ENCODE data around the gene SYNGAP1. TPM values are rescaled to one million over a fixed set of nuclear protein-coding genes. Genes with fewer than 3 reads are reported as not detected.

The SYNGAP1 gene
- total RNA-seq, 1 experiment from 2014 or later, result 29.0 TPM

GRCh38 chr6:33390767-33391277 lies 29.0 kb upstream of the SYNGAP1 start:
- in situ Hi-C loops (cut with HindIII; ENCODE audit: low pct_unique_long_range_greater_than_20kb, low sequenced_read_pairs), result no loop called here
- Histone ChIP-seq H3K4me3 (ENCODE audit: low read depth in 2 of 2, low read length in 2 of 2) (peak overlapping the region in 1 of 2 experiments; percentile 31; a peak in 3 of 4 replicates), H3K4me1 (ENCODE audit: control insufficient read depth, insufficient read depth, low read length) (peaks cover 24% of the 10 kb centered on the region), H3K27ac (ENCODE audit: low read length) (peak overlapping the region; percentile 98), H3K9me3 (ENCODE audit: control insufficient read depth, insufficient read depth, low read depth, low read length) (no peaks in the 10 kb centered on the region), H3K36me3 (ENCODE audit: control insufficient read depth, insufficient read depth, low read length) (no peaks in the 10 kb centered on the region), H3K27me3 (ENCODE audit: control insufficient read depth, insufficient read depth, low read length) (no peaks in the 10 kb centered on the region)
- intact Hi-C loops (cut with micrococcal nuclease; ENCODE audit: unreplicated experiment), result no loop called here
- CTCF ChIA-PET, result interaction anchor here (0.8 kb wide), 1 partner anchor 79 kb away, joined by 3 read pairs; no protein-coding TSS in a partner anchor
- no peak; the same call in 1 of the 2 replicates for TF ChIP-seq POLR2AphosphoS5 (IDR thresholded peaks at IDR 0.05; ENCODE audit: low read depth, low read length)
- TF ChIP-seq CTCF (IDR thresholded peaks at IDR 0.05), result 0 out of 2 replicates have a peak, but pooled peaks have one; percentile 59
- no peak for DNase-seq (ENCODE audit: low read depth, low spot score)
- POLR2A ChIA-PET, result interaction anchor here (0.5 kb wide), 1 partner anchor 89 kb away, joined by 9 read pairs; no protein-coding TSS in a partner anchor
- ATAC-seq, result no peak
- TSS peak; percentile 84 for BruUV-seq (replicated peaks)

- DNase-seq (ENCODE audit: low read depth, low spot score), result peak; percentile 98
- peak within 1 kb of the TSS; percentile 98 for H3K27ac ChIP-seq (ENCODE audit: low read length)
- H3K36me3 ChIP-seq (ENCODE audit: control insufficient read depth, insufficient read depth, low read length), result no peaks in the 10 kb centered on the region
- H3K4me3 ChIP-seq (ENCODE audit: low read depth in 2 of 2, low read length in 2 of 2), result peak within 1 kb of the TSS; percentile 88 to 89
- ATAC-seq, result peak; percentile 97
- no TSS peak for BruUV-seq (replicated peaks)
- TF ChIP-seq CTCF (IDR thresholded peaks at IDR 0.05), result peak; percentile 99
- peak; percentile 44; the same call in 1 of the 2 replicates for TF ChIP-seq POLR2AphosphoS5 (IDR thresholded peaks at IDR 0.05; ENCODE audit: low read depth, low read length)
- no peak for TF ChIP-seq TCF7L2 (IDR thresholded peaks at IDR 0.05; ENCODE audit: low read depth, low read length)
- no peak for TF ChIP-seq REST (IDR thresholded peaks at IDR 0.05; ENCODE audit: insufficient read depth in 1 of 2, low read depth in 2 of 2, low read length in 1 of 2)
- TF ChIP-seq SIN3A (IDR thresholded peaks at IDR 0.05; ENCODE audit: borderline replicate concordance, insufficient read depth, low read depth, low read length), result peak; percentile 97
- intact Hi-C loops (cut with micrococcal nuclease; ENCODE audit: unreplicated experiment) (no loop called here), in situ Hi-C loops (cut with HindIII; ENCODE audit: low pct_unique_long_range_greater_than_20kb, low sequenced_read_pairs) (no loop called here)
- POLR2A ChIA-PET, result no interaction called here
- H3K27me3 ChIP-seq (ENCODE audit: control insufficient read depth, insufficient read depth, low read length), result no peaks in the 10 kb centered on the region
- H3K4me1 ChIP-seq (ENCODE audit: control insufficient read depth, insufficient read depth, low read length), result peaks cover 27% of the 10 kb centered on the region
- CTCF ChIA-PET, result no interaction called here
- no peaks in the 10 kb centered on the region for H3K9me3 ChIP-seq (ENCODE audit: control insufficient read depth, insufficient read depth, low read depth, low read length)
Observed at GRCh38 chr6:33391278-33391921, 28.5 kb upstream of the SYNGAP1 start, which contains the start of gene KIFC1. TSS of gene KIFC1 (plus strand) at chr6:33391823. CDS start at chr6:33391986, 163 bp downstream.

All from Panc1 (cell line).